HK-2 (cell line): ENCODE results near the gene TMPRSS13.
"Not testable (repeated sequence)": the region's sequence is repeated elsewhere in the genome, so short reads cannot be mapped to it uniquely, and the experiment has no call there.

Source experiments
- DNase-seq: peaks from one replicate; pipeline ENCODE4 v3.0.0-alpha.2; 2018; ENCODE audit not compliant: unreplicated experiment

TMPRSS13 gene

DNA sequence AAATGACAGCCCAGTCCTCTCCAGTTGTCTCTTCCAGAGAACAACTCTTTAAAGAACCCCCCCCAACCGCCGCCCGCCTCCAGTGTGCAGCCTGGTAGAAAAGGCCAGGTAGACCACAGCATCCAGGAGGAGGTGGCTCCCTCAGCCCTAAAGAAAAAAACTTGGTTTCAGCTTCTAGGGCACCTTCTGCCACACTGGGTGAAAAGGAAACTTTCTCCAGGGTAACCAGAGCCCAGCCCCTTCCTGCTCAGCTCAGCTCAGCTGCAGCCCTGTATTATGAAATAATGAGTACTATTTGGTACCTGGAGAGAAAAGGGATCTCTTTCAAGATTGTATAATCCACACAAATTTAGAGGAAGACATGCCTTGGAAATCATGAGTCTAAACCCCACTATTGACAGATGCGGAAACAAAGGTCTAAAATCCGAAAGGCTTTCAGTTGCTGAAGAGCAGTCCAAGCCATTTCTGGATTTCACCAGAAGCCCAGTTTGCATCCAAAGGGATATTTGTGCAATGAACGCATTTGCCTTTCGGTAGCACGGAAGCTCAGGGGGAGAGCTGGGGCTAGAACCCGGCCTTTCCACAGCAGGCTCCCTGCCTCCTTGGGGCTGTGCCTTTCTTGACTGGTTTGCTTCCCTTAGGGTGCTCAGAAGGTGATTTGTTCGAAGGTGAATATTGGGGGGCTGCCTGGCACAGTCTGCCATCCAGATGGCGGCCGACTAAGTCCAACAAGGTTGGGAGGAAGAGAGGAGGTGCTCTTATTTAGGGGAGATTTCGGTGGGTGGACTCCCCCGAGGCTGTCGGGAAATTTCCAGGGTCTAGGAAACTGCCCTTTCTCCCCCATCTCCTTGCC, 56.0 kb downstream of the TMPRSS13 start:
- no peak for DNase-seq

DNA sequence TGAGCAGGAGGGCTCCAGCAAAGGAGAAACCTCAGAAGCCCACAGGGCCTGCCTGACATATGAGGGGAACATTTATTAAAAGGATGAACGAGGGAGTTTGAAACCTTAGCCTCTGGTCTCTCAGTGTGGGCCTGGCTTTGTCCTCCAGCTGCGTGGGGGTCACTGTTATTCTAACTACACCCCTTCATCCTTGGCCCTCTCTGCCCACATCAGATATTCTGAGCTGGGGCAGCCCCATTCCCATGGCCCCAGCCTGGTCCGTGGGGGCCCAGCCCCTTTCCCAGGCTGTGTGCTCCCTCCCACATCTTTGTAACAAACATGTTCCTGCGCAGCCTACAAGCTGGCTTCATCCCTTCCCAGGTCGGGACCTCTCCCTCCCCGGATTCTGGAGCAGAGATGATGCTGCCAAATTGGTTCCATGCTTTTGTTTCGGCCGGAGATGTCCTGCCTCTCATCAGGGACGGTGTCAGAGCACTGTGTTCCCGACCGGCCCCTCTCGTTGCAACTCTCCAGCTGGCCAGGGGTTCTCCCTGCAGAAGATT, 56.7 kb downstream of the TMPRSS13 start:
- no peak for DNase-seq

DNA sequence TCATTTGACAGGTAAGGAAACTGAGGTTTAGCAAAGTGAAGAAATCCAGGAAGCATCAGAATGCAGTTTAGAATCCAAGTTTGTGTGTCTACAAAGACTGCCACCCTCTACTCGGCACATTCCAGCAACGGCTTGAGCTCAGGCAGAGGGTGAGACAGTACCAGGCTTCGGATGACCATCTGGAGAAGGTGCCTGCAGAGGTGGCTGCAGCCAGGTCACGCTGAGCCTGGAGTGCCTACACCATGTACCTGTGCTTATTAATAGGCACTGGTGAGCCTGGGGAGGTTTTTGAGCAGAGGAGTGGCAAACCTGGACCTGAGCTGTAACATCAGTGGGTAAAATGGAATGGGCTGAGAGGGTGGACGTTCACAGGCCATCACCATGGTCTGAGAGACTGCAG, 57.4 kb downstream of the TMPRSS13 start:
- no peak for DNase-seq

DNA sequence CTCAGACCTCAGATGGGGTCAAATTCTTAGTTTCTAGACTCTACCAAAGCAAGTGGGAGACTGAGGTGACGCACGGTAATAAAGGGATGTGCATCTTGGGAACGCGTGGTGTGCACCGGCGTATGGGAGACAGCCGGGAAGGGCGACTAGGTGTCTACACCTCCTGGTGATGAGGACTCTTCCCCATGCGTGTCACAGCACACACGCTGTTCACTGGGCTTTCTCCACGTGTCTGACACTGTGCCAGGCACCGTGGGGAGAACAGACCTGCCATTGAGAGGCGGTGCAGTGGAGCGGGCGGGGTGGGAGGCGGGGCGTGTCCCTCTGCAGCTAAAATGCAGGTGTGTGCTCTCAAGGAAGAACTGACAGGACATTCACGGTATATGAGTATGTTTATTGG, 58.0 kb downstream of the TMPRSS13 start:
- no peak for DNase-seq

DNA sequence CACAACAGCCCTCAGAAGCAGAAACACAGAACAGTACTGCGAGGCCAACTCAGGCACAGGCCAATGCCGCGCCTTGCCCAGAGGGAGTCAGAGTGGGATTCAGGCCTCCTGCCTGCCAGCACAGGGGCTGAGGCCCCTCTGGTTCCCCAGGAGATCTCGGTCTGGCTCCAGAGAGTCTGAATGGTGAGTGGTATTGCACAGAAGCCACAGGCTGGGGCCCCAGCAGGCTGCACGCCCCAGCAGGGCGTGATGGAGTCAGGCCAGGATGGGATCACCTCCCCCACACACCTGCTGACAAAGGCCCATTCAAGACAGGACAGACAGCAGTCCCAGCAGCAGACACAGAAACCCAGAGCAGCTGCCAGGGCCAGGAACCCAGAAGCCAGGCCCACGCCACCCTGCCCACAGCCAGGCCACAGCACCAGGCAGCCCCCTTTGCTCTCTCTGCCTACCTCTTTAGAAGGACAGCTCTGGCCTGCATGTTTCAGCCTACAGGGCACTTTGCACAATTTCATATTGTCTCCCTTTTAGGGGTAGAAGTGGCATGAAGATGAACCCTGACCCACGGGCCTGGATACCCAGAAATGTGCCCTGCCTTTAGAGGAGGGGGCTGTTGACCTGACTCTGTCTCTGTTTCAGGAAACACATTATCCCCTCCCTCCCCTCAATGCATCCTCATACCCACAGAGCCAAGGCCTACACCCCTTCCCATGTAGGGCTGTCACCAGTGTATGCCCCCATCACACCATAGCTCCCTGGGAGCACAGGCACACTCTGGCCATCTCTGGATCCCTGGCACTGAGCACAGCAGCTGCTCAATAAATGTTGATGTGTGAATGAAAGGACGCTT, 58.9 kb downstream of the TMPRSS13 start:
- no peak for DNase-seq

DNA sequence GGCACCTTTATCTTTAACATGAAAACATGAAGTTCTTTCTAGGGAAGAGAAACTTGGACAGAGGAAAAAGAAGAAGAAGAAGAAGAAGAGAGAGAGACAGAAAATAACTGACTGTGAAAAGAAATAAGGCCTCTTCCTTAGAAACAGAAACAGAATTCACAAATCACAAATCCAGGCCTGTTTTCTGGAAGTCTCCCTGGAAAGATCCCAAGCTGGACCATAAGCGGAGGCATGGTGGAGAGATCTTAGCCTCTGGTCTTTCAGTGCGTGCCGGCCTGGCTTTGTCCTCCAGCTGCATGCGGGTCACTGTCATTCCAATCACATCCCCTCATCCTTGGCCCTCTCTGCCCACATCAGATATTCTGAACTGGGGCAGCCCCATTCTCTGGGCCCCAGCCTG, 59.6 kb downstream of the TMPRSS13 start:
- DNase-seq, result no peak

DNA sequence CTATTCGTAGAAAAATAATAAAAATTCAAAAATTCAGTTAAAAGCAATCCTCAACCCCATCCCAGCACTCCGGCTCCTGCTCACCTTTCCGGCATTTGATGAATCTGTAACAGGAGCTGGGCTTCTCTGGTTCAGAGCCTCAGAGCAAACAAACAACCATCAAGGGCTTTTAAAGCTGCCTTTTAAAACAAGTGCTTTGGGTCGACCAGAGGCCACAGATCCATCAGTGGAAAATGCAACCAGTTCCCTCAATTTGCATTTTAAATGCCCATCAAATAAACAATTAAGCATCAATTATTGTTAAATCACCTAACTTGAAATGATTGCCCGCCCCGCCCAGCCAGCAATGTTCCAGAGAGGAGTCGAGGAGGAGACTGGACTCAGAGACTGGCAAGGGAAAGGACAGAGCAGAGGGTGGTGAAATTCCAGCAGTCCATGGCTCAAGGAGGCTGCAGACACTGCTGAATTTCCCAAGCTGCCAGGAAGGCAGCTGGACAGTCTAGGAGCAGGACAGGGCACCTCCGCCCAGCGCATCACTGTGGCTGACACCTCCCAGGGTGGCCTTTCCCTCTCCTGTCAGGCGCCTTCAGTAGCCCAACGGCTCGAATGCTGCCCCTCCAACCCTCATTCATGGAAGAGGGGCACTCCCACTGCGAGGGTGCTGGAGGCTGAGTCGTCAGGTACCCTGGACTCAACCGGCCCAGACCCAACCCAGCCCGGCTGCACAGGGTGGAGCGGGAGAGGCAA, 60.2 kb downstream of the TMPRSS13 start:
- no peak for DNase-seq

DNA sequence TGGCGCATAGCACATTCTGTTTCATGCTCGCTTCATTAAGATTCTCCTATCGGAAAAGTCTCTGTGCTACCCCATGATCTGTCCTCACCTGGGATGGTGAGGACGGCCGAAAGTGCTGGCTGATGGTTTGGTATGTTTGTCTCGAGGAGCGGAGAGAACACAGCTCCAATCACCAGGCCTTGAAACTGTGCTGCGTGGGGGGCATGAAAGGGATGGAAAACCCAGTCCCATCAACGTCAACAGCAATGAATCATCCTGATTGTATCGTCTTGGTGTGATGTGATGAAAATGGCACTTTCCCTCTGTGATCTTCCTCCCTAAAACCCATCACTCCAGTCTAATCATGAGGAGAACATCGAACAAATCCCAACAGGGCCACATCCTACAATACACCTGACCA, 61.1 kb downstream of the TMPRSS13 start:
- DNase-seq, result no peak

DNA sequence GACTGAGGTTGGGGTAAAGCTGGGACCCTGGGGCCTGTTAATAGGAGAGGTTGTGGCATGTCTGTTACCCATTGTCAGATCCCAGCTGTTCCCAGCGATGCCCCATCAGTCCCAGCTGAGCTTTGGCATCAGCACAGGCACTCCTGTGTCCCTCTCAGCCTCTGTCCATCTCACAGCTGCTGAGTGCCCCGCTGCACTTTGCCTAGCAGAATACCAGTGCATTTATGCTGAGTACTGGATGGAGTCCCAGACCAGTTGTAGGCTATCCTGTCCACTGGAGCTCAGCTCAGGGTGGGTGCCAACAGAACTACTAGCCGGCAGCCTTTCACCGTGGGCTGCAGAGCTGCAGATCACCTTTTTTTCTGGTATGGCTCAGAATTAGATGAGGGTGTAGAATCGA, 62.7 kb downstream of the TMPRSS13 start:
- no peak for DNase-seq

DNA sequence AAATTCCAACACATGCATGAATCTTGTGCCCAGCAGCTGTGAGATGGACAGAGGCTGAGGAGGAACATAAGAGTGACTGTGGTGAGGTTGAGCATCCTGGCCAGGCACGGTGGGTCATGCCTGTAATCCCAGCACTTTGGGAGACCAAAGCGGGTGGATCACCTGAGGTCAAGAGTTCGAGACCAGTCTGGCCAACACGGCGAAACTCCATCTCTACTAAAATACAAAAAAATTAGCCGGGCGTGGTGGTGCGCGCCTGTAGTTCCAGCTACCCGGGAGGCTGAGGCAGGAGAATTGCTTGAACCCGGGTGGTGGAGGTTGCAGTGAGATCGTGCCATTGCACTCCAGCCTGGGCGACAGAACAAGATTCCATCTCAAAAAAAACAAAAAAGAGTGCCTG, 63.7 kb downstream of the TMPRSS13 start:
- not testable (repeated sequence) for DNase-seq

DNA sequence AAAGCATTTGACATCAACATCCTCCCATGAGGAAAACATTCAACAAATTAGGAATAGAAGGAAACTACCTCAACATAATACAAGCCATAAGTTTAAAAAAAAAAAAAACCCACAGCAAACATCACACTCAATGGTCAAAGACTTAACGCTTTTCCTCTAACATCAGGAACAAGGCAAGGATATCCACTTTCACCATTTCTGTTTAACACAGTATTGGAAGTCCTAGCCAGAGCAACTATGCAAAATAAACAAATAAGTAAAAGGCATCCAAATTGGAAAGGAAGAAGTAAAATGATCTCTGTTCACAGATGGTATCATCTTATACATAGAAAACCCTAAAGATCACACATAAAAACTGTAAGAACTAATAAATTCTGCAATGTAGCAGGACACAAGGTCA, 65.8 kb downstream of the TMPRSS13 start:
- DNase-seq, result no peak

DNA sequence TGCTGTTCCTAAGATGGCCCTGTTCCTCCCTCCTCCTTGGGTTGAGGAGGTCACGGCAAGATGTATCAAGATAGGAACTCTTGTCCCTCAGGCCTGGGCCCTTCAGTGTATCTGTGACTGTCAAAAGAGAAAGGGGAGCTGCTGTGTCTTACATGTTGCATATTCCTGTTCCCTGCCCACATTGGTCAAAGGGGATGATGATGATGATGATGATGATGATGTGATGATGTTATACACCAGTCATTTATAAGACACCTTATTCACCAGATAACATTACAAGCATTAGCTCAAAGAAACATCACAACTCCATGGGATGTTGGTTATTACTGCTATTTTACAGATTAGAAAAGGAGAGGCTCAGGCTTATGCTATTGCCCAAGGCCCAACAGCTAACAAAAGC, 66.4 kb downstream of the TMPRSS13 start:
- DNase-seq, result no peak

DNA sequence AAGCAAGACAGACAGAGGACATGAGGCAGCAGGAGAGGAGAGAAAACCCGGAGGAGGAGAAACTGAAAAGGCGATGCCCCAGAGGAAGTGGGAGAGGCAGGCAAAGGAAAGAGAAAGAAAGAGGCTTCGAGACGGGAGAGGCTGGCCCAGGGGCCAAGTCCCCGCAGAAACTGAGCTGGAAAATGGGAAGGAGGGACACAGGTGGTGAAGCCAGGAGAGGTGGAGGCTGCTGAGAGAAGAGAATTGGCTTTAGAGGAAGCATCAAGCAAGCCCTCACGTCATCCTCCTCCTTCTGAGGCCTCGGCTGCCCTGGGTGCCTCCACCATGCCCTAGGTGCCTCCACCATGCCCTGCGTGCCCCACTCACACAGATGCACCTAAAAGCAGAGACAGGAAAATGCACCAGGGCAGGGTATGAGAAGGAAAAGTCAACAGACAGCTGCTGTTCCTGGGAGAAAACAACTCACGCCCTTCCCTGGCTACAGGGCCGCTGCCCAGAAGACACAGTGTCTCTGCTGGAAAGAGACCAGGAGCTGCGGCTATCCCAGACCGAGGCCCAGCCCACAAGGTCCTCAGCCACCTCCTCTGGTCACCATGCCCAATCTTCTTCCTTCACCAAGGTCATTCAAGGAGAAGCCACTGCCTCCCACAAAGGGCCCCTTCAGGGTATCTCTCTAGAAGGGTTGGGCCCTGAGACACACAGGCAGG, 67.0 kb downstream of the TMPRSS13 start:
- DNase-seq, result no peak

DNA sequence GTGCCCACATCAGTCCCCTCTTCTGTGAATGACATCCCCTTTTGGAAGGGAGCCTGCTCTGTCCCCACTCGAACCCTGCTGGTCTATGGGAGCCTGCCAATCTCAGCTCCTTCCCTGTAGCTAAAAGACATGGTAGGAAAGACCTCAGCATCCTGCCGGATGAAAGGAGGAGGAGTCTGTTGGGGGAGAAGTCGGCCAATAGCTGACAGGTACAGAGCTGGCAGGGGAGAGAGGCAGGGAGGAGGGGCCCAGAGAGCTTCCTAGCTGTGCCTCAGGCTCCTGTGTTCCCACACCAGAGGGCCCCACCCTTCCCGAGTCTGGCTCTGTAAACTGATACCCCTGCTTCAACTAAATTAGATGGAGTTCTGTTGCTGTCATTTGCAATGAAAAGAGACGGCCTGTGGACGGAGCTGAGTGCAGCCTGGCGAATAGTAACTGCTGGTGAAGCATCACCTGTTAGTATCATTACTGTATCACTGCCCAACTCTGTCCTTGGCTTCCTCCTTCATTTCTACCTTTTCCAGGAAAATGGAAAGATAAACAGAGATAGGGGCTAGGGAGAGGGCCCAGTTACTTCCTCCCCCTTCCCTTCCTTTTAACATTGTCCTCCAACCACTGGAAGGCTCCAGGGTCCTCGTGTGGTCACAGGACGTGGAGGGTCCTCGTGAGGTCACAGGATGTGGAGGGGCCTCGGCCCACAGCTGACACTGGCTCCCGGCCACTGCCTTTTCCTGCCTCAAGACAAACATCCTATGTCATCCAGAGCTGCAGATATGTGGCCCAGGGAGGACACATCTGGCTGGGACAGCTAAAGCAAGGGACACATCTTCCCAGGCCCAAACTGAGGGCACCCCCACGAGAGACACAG, 67.8 kb downstream of the TMPRSS13 start:
- DNase-seq, result no peak

DNA sequence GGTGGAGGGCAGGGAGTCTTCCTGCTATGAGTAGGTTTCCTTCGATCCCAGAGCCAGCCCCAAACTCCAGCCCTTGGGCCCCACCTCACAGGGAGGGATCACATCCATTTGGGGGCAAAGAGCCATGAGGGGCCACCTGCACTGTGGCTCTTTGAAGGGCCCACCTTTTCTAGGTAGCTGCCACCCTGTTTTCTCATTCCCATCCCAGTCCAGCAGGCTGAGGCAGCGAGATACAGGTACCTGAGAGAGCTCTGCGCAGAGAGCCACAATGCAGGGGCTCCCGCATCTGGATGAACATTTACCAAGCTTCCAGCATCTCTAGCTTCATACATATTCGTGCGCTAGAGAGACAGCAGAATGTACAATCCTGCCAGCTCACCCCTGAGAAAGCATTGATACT, 69.1 kb downstream of the TMPRSS13 start:
- no peak for DNase-seq

DNA sequence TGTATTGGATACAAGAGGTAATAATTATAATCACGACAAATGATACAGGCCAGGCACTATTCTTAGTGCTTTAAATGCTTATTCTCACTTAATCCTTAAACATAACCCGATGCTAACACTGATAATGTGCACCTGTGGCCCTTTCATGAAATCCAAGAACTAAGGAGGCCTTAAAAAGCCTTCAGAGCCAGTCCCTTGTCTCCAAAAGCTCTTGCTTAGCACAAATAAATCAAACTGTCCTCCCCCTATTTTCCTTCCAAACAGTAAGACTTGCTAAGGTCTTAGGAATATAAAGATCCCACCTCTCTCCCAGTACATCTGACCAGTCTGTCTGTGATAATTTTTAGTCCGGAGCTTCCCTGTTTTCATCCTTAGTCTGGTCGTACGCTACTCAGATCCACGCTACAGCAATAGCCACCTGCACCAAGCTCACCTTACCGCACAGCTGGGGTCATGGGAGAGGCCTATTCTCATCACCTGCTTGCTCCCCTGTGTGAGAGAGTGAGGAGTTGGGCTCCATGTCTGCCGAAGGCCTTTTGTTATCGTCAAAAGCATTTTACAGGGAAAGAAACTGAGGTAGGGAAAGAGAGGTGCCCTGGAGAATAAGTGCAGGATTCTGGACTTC, 69.6 kb downstream of the TMPRSS13 start:
- DNase-seq, result no peak

DNA sequence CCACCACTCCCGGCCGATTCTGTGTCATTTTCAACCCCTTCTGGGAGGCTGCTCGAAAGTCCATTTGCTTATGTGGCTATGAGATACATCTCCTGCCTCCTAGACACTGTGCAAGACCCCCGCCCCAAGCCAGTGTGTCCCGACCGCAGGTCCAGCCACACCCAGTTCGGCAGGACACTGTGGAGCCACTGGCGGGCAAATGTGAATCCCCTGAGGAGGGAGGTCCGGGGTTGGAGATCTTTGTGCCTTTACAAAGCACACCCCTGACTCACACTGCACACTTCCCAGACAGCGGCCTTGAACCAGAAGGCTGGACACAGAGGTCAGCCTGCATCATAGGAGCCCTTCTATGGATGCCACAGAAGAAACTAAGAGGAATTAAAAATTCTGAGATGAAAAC, 70.1 kb downstream of the TMPRSS13 start:
- no peak for DNase-seq

DNA sequence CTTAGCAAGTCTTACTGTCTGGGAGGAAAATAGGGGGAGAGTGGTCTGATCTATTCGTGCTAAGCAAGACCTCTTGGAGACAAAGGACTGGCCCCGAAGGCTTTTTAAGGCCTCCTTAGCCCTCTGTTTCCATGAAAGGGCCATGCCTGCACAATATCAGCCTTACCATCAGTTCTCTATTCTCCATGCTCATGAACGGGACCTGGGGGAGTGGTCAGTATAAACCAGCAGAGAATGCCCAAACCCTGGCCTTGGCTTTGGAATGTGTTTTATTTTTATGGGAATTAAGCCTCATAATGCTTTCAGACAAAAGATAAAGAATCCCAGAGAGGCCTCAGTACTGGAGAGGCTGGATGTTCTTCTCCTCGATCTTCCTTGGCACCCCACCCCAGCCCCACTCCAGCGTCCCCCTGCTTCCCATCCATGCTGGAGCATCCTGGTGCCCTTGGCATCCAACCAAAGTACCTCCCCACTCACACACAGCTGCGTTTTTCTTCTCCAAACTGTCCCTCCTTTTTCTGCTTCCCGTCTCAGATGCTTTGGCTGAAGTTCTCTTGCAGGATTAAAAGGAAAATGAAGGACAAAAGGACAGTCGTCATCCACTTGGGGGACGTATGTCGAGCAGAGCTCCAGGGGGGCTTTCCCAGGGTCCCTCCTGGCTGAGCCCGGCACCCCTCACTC, 71.3 kb downstream of the TMPRSS13 start:
- DNase-seq, result no peak

DNA sequence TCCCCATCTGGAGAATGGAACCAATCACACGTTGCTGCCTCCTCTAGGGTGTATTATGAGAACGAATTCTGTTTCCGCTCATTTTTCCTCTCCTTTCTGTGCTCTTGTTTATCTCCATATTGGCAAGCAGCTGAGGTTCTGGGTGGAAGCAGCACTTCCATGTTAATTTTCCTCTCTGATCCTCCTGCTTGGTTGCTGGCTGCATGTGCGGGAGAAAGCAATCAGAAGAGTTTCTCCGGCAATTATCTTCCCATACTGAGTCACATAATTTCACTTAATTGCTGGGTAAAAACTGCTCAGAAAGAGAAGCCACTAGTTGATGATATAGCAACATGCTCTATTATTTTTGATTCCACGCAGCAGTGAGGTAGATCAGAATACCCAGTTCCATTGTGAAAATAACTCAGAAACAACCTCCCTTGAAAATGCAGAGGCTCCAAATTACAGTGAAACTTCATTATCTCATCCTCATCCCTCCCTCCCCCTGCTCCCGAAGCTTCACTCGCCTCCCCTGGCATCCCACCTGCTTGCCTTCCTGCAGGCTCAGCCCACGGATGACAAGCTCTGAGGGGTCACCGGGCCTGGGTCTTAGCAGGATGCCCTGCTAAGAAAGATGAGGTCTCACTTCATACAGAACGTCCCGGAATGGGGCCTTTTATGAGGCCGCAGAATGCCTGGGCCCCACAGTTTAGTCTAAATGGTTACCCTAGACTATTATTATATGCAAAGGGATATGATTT, 73.1 kb downstream of the TMPRSS13 start:
- DNase-seq, result no peak
